Loucy (cell line): ENCODE data around the gene CCDC33.

ENCODE experiments used
- H2AFZ ChIP-seq: fragments of 200-600 bp; sonication (generic); 2 replicates; pipeline ENCODE4 v1.6.0; 2016; ENCODE audit warnings: antibody characterized with exemption, mild to moderate bottlenecking, low read length, moderate library complexity
- H3F3A ChIP-seq: fragments of 200-600 bp; 2 replicates; pipeline ENCODE4 v1.6.0; 2016; ENCODE audit warnings: antibody characterized with exemption, low read depth, mild to moderate bottlenecking
- H3K27me3 ChIP-seq: fragments of 200-600 bp; sonication (generic); 2 replicates; pipeline ENCODE4 v1.6.1; 2014; ENCODE audit warnings: low read length, mild to moderate bottlenecking; ENCODE audit not compliant: insufficient read depth, poor library complexity, severe bottlenecking
- H3K36me3 ChIP-seq: fragments of 200-600 bp; sonication (generic); 2 replicates; pipeline ENCODE4 v1.6.1; 2016; ENCODE audit warnings: low read length; ENCODE audit not compliant: insufficient read depth
- H3K4me1 ChIP-seq: fragments of 200-600 bp; sonication (generic); 2 replicates; pipeline ENCODE4 v1.5.1; 2014; ENCODE audit warnings: low read length, mild to moderate bottlenecking; ENCODE audit not compliant: insufficient read depth, poor library complexity, severe bottlenecking
- H3K4me2 ChIP-seq: fragments of 200-600 bp; sonication (generic); 2 replicates; pipeline ENCODE4 v1.6.0; 2014; ENCODE audit warnings: antibody characterized with exemption, low read length, low read depth, mild to moderate bottlenecking; ENCODE audit not compliant: poor library complexity, severe bottlenecking
- H3K4me3 ChIP-seq: fragments of 200-600 bp; sonication (generic); 2 replicates; pipeline ENCODE4 v1.5.1; 2014; ENCODE audit warnings: low read length, mild to moderate bottlenecking, mixed read lengths; ENCODE audit not compliant: poor library complexity, severe bottlenecking
- H3K79me2 ChIP-seq: fragments of 200-600 bp; sonication (generic); 2 replicates; pipeline ENCODE4 v1.6.1; 2014; ENCODE audit warnings: low read length; ENCODE audit not compliant: insufficient read depth
- H3K9ac ChIP-seq: fragments of 200-600 bp; sonication (generic); 2 replicates; pipeline ENCODE4 v1.6.0; 2014; ENCODE audit warnings: mild to moderate bottlenecking, low read depth, low read length, moderate library complexity; ENCODE audit not compliant: poor library complexity, severe bottlenecking
- H3K9me2 ChIP-seq: fragments of 200-600 bp; sonication (generic); replicated peaks from 2 replicates; pipeline ENCODE4 v1.6.1; 2016; ENCODE audit warnings: low read depth, low read length, mixed read lengths
- H3K9me3 ChIP-seq: fragments of 200-600 bp; sonication (generic); 2 replicates; pipeline ENCODE4 v1.6.1; 2014; ENCODE audit warnings: mild to moderate bottlenecking, antibody characterized with exemption, low read length, low read depth; ENCODE audit not compliant: insufficient read depth
- H4K20me1 ChIP-seq: fragments of 200-600 bp; sonication (generic); 2 replicates; pipeline ENCODE4 v1.6.0; 2014; ENCODE audit warnings: antibody characterized with exemption, low read length, mild to moderate bottlenecking; ENCODE audit not compliant: insufficient read depth, poor library complexity, severe bottlenecking
- CTCF ChIP-seq: fragments of 200-600 bp; sonication (generic); conservative IDR thresholded peaks from 2 replicates; pipeline ENCODE4 v1.5.1; 2014; ENCODE audit warnings: mild to moderate bottlenecking, antibody characterized with exemption, low read length
- EZH2phosphoT487 ChIP-seq: fragments of 200-600 bp; IDR thresholded peaks from 2 replicates; pipeline ENCODE4 v1.6.1; 2018; ENCODE audit warnings: antibody characterized with exemption, mild to moderate bottlenecking, moderate library complexity, borderline replicate concordance

Gene CCDC33

GRCh38 chr15:74242441-74243185 lies 6.5 kb downstream of the CCDC33 start:
- TF ChIP-seq CTCF (no peak), EZH2phosphoT487 (no peak)
- Histone ChIP-seq H3K9ac (no peak overlapping the region), H3K36me3 (no peaks in the 10 kb centered on the region), H4K20me1 (no peaks in the 10 kb centered on the region), H3K4me1 (peaks cover 18% of the 10 kb centered on the region), H3F3A (no peaks in the 10 kb centered on the region), H3K4me3 (no peak overlapping the region), H3K27me3 (no peaks in the 10 kb centered on the region), H2AFZ (no peak overlapping the region), H3K4me2 (no peak overlapping the region), H3K9me2 (no peaks in the 10 kb centered on the region), H3K79me2 (no peaks in the 10 kb centered on the region), H3K9me3 (no peaks in the 10 kb centered on the region)

GRCh38 chr15:74243431-74243830 lies 7.3 kb downstream of the CCDC33 start:
- Histone ChIP-seq H3K9me3 (no peaks in the 10 kb centered on the region), H3K4me2 (no peak overlapping the region), H3K27me3 (no peaks in the 10 kb centered on the region), H3K36me3 (no peaks in the 10 kb centered on the region), H3K4me1 (peaks cover 18% of the 10 kb centered on the region), H4K20me1 (no peaks in the 10 kb centered on the region), H3K79me2 (no peaks in the 10 kb centered on the region), H3F3A (no peaks in the 10 kb centered on the region), H3K4me3 (no peak overlapping the region), H3K9ac (no peak overlapping the region), H3K9me2 (no peaks in the 10 kb centered on the region), H2AFZ (no peak overlapping the region)
- TF ChIP-seq CTCF (no peak), EZH2phosphoT487 (no peak)

- Histone ChIP-seq H3K36me3 (no peaks in the 10 kb centered on the region), H3K9me2 (no peaks in the 10 kb centered on the region), H3K9ac (no peak overlapping the region), H2AFZ (no peak overlapping the region), H3K9me3 (no peaks in the 10 kb centered on the region), H4K20me1 (no peaks in the 10 kb centered on the region), H3K4me3 (no peak overlapping the region), H3K27me3 (no peaks in the 10 kb centered on the region), H3K4me2 (no peak overlapping the region), H3F3A (no peaks in the 10 kb centered on the region), H3K4me1 (peaks cover 11% of the 10 kb centered on the region), H3K79me2 (no peaks in the 10 kb centered on the region)
- TF ChIP-seq EZH2phosphoT487 (no peak), CTCF (no peak)
Measured at GRCh38 chr15:74244822-74245341, 8.8 kb downstream of the CCDC33 start.
